ENCODE measurements around the gene CGN. TPM values are rescaled to one million over a fixed set of nuclear protein-coding genes. Genes with fewer than 3 reads are reported as not detected.

CGN gene
- total RNA-seq, 1 donor from 2014 or later = 0.27 TPM

DNA sequence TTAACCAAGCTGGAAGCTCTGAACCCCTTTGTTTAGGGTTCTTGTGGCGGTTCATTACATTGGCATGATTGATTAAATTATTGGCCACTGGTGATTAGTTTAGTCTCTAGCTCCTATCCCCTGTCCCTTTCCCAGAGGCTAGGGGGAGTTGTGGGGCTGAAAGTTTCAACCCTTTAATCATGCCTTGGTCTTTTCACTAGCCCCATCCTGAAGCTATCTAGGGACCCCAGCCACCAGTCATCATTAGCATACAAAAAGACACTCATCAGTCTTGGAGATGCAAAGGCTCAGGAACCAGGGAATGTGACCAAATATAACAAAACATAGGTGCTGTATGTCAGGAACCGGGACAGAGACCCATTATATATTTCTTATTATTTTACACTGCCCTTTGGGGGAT is 66.0 kb downstream of the CGN start:
- intact Hi-C loops (cut with DNase I) = no loop called here
- no peak for ATAC-seq (ENCODE audit: poor library complexity)
- no peak for DNase-seq

- ATAC-seq (ENCODE audit: poor library complexity) (no peak), DNase-seq (no peak)
- intact Hi-C loops (cut with DNase I) = no loop called here
These were observed 67.8 kb downstream of the CGN start for GRCh38 chr1:151578941-151579340.

- ATAC-seq (ENCODE audit: poor library complexity) = no peak
- no peak for DNase-seq
- intact Hi-C loops (cut with DNase I) = no loop called here
These were observed 68.4 kb downstream of the CGN start for GRCh38 chr1:151579436-151580225.

- intact Hi-C loops (cut with DNase I) = no loop called here
These were observed 70.3 kb downstream of the CGN start for GRCh38 chr1:151581451-151581850.

GRCh38 chr1:151581921-151582320 is 70.7 kb downstream of the CGN start:
- intact Hi-C loops (cut with DNase I) = no loop called here
- DNase-seq (no peak), ATAC-seq (ENCODE audit: poor library complexity) (no peak)

More at GRCh38 chr1:151581451-151581850, 70.3 kb downstream of the CGN start:
- DNase-seq = no peak
- no peak for ATAC-seq (ENCODE audit: poor library complexity)

GRCh38 chr1:151583796-151584195 is 72.6 kb downstream of the CGN start:
- ATAC-seq (ENCODE audit: poor library complexity) (no peak), DNase-seq (no peak)
- intact Hi-C loops (cut with DNase I) = no loop called here

DNA sequence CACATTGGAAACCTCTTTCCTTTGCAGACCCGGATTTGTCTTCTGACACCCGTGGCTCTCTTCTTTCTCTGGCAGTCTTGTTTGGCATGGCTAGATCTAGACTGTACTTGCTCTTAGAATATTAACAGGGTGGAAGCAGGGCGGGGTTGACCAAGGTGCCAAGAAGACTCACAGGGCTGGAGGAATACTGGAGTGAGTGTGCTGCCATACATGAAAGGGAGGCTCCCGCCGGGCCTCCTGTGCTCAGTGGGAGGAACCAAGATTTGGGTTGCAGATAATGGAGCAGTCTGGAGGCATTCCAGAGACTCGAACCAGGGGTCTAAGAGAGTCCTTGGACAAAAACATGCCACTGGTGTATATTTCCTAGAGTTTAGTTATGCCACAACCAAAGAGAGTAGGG is 73.1 kb downstream of the CGN start:
- no peak for ATAC-seq (ENCODE audit: poor library complexity)
- DNase-seq = no peak
- intact Hi-C loops (cut with DNase I) = no loop called here

- no peak for DNase-seq
- intact Hi-C loops (cut with DNase I) = no loop called here
- ATAC-seq (ENCODE audit: poor library complexity) = no peak
These were observed 73.6 kb downstream of the CGN start for GRCh38 chr1:151584780-151585179.

DNA sequence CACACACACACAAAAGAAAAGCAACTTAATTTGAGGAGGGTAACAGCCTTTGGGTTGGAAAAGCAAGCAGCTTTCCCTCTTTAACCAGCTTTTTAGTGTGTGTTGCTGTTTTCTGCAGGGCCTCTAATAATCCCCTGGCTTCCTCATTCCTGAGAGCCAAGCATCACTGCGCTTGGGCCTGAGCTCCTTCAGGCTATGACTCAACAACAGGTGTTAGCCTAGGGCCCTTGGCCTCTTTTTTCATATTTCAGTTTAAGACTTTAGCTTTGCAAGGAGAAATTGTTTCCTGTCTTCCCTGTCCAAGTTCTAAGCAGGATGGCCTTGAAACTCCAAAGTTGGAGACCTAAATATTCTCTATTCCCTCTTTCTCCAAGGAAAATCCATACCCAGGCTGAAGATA is 74.4 kb downstream of the CGN start:
- no peak for ATAC-seq (ENCODE audit: poor library complexity)
- DNase-seq = no peak
- intact Hi-C loops (cut with DNase I) = no loop called here

Small RNAs within 50 kb of the gene (microRNA-seq; reads per million reads assigned to microRNA genes)
- gene MIR554 = not detected

Other genes starting within 250 kb of the CGN start
- gene ZNF687, start 229.1 kb upstream of the CGN start, total RNA-seq = 12.4 TPM
- 41.0 TPM for gene PI4KB, start 184.0 kb upstream of the CGN start, total RNA-seq
- gene RFX5, start 164.1 kb upstream of the CGN start, total RNA-seq = 16.3 TPM
- gene SELENBP1, start 138.7 kb upstream of the CGN start, total RNA-seq = 119 TPM
- 177 TPM for gene PSMB4, start 111.8 kb upstream of the CGN start, total RNA-seq
- 42.0 TPM for gene POGZ, start 51.9 kb upstream of the CGN start, total RNA-seq
- gene TUFT1, start 28.9 kb downstream of the CGN start, total RNA-seq = 3.4 TPM
- gene SNX27, start 100.7 kb downstream of the CGN start, total RNA-seq = 30.4 TPM
- gene CELF3, start 205.4 kb downstream of the CGN start, total RNA-seq = not detected
- 8.3 TPM for gene RIIAD1, start 210.1 kb downstream of the CGN start, total RNA-seq